Measurements from ENCODE around the gene ATP5IF1. TPM values are rescaled to one million over a fixed set of nuclear protein-coding genes. Genes with fewer than 3 reads are reported as not detected.

The ATP5IF1 gene
- total RNA-seq, 1 donor from 2014 or later: 130 TPM

Other genes with a start within 250 kb of the ATP5IF1 start
- 41.3 and 42.5 TPM in 2 replicates for gene EYA3, start 147.5 kb upstream of the ATP5IF1 start, total RNA-seq
- 0.19 and 0.27 TPM in 2 replicates for gene PTAFR, start 59.4 kb upstream of the ATP5IF1 start, total RNA-seq
- gene DNAJC8, start 3.1 kb upstream of the ATP5IF1 start, total RNA-seq: 87.1 and 90.3 TPM in 2 replicates
- 22.2 and 25.8 TPM in 2 replicates for gene SESN2, start 23.4 kb downstream of the ATP5IF1 start, total RNA-seq
- gene MED18, start 92.9 kb downstream of the ATP5IF1 start, total RNA-seq: 13.2 and 13.3 TPM in 2 replicates
- gene PHACTR4, start 133.6 kb downstream of the ATP5IF1 start, total RNA-seq: 74.6 and 80.6 TPM in 2 replicates

All from progenitor cell of endocrine pancreas (in vitro differentiated cells).